Measurements from ENCODE around the gene ZNF655. TPM values are rescaled to one million over a fixed set of nuclear protein-coding genes. Genes with fewer than 3 reads are reported as not detected.
A peak's percentile ranks its signal among the peaks of the same experiment; 100 is the strongest.

The ZNF655 gene
- total and polyA plus RNA-seq, 2 of the 8 experiments (the other 6 are each of a cell fraction or from before 2014, with no cell fraction given): 27.1 to 37.8 TPM

DNA sequence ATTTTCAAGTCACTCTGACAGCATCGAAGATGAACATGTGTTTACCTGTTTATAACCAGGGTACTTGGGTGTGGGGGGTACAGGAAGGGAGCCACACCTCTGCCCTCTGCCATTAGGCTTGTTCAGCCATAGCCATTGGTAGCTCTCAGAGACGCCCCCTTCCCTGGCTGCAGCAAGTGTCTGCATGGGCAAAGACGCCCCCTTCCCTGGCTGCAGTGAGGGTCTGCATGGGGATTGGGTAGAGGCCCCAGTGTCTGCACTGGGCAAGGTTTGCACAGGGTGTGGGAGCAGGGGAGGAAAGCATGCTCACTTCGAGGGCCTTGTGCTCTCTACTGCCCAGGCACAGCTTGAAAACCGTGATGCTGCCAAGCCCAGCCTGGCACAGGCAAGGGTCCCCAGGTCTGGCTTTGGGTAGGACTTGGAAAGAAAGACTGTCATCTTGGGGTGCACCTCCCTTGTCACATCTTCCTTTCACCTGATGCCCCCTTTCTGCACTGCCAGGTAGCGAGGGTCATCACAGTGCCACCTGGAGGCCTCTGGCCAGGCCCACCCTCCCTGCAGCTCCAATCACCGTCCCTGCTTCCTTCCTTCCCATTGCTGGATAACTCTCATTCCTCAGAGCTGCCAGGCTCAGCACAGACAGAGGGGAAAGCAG, 43.3 kb downstream of the ZNF655 start:
- no peaks in the 10 kb centered on the region for H4K20me1 ChIP-seq (replicated peaks in 1 of 2; ENCODE audit: control insufficient read depth in 1 of 2, insufficient read depth in 2 of 2, low read length in 2 of 2)

More for the DNA sequence above, 43.3 kb downstream of the ZNF655 start:
- Histone ChIP-seq H3K14ac (ENCODE audit: insufficient read length) (no peak overlapping the region), H3K27me3 (replicated peaks in 1 of 4; ENCODE audit: control insufficient read depth in 3 of 4, extremely low read depth in 1 of 4, insufficient read depth in 3 of 4, low read length in 3 of 4) (no peaks in the 10 kb centered on the region), H2BK120ac (replicated peaks; ENCODE audit: low read depth, low read length) (no peak overlapping the region), H3K36me3 (ENCODE audit: control insufficient read depth in 2 of 4, insufficient read depth in 4 of 4, low read length in 3 of 4) (no peaks in the 10 kb centered on the region), H2AFZ (ENCODE audit: low read length) (peak overlapping the region; percentile 43), H3K18ac (ENCODE audit: extremely low read depth, low read length) (no peak overlapping the region), H3K9me3 (ENCODE audit: insufficient read depth in 2 of 2, low read depth in 1 of 2, low read length in 1 of 2) (no peaks in the 10 kb centered on the region), H3K56ac (replicated peaks; ENCODE audit: insufficient read length, low read depth, low read length) (no peak overlapping the region), H3K27ac (ENCODE audit: low read depth, low read length) (no peak overlapping the region), H3K23ac (ENCODE audit: insufficient read length) (no peak overlapping the region), H2BK15ac (ENCODE audit: low read length) (no peak overlapping the region), H3K79me1 (ENCODE audit: low read depth, low read length) (no peaks in the 10 kb centered on the region), H3K9ac (replicated peaks in 1 of 4; ENCODE audit: extremely low read depth in 1 of 4, low read depth in 3 of 4, low read length in 3 of 4) (no peak overlapping the region), H4K8ac (ENCODE audit: extremely low read depth, insufficient read depth, low read length) (no peak overlapping the region), H3K4ac (replicated peaks; ENCODE audit: insufficient read length, low read depth, low read length) (no peak overlapping the region), H4K91ac (replicated peaks; ENCODE audit: insufficient read length, low read length) (no peak overlapping the region), H3K4me1 (replicated peaks in 1 of 4; ENCODE audit: control insufficient read depth in 3 of 4, insufficient read depth in 4 of 4, low read length in 3 of 4) (peaks cover 0 to 3% (median 2%) of the 10 kb centered on the region in 4 experiments; a peak in 3 of 7 replicates), H2BK20ac (ENCODE audit: low read length) (no peak overlapping the region), H2BK5ac (ENCODE audit: low read depth, low read length) (no peak overlapping the region), H3K4me3 (ENCODE audit: extremely low read depth in 1 of 4, insufficient read depth in 2 of 4, low read depth in 3 of 4, low read length in 4 of 4) (no peak overlapping the region; a peak in 1 of 8 replicates), H2AK5ac (ENCODE audit: low read depth, low read length) (no peak overlapping the region), H2BK12ac (ENCODE audit: low read depth, low read length) (peak overlapping the region; percentile 17; the same call in 1 of the 2 replicates), H3K79me2 (ENCODE audit: control insufficient read depth in 1 of 2, insufficient read depth in 2 of 2, low read length in 2 of 2) (no peaks in the 10 kb centered on the region), H3K23me2 (ENCODE audit: low read depth, low read length) (no peaks in the 10 kb centered on the region; the same call in 1 of the 2 replicates), H3K4me2 (ENCODE audit: insufficient read depth in 1 of 2, low read depth in 2 of 2, low read length in 2 of 2) (no peak overlapping the region), H4K5ac (ENCODE audit: insufficient read length, low read depth, low read length) (no peak overlapping the region)
- ChIA-PET CTCF (ENCODE audit: partially characterized antibody) (interaction anchor here (1.0 to 4.4 kb wide), 10 partner anchors 9 to 278 kb away, joined by 3 to 28 read pairs (median 4); partner anchors contain the start of gene ZSCAN25), POLR2A (ENCODE audit: partially characterized antibody) (interaction anchor here (0.6 to 2.9 kb wide), 4 partner anchors 14 to 342 kb away, joined by 3 to 11 read pairs (median 4); partner anchors contain the start of gene ZSCAN25)
- DNase-seq (ENCODE audit: low read depth in 1 of 2, low spot score in 2 of 2) (peak; percentile 25 to 68), FAIRE-seq (peak; percentile 82)
- TF ChIP-seq RAD21 (IDR thresholded peaks at IDR 0.05 in 1 of 2, conservative IDR thresholded peaks at IDR 0.05 in 1 of 2; ENCODE audit: low read depth in 2 of 2, low read length in 2 of 2) (peak; percentile 42 to 47), RFX5 (IDR thresholded peaks at IDR 0.05; ENCODE audit: borderline replicate concordance, low read depth, low read length) (no peak)
- TF ChIP-seq, protein P1, sequence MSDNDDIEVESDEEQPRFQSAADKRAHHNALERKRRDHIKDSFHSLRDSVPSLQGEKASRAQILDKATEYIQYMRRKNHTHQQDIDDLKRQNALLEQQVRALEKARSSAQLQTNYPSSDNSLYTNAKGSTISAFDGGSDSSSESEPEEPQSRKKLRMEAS (IDR thresholded peaks at IDR 0.05): 0 out of 2 replicates have a peak, but pooled peaks have one; percentile 19
- TF ChIP-seq, protein P2, sequence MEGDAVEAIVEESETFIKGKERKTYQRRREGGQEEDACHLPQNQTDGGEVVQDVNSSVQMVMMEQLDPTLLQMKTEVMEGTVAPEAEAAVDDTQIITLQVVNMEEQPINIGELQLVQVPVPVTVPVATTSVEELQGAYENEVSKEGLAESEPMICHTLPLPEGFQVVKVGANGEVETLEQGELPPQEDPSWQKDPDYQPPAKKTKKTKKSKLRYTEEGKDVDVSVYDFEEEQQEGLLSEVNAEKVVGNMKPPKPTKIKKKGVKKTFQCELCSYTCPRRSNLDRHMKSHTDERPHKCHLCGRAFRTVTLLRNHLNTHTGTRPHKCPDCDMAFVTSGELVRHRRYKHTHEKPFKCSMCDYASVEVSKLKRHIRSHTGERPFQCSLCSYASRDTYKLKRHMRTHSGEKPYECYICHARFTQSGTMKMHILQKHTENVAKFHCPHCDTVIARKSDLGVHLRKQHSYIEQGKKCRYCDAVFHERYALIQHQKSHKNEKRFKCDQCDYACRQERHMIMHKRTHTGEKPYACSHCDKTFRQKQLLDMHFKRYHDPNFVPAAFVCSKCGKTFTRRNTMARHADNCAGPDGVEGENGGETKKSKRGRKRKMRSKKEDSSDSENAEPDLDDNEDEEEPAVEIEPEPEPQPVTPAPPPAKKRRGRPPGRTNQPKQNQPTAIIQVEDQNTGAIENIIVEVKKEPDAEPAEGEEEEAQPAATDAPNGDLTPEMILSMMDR (IDR thresholded peaks at IDR 0.05; ENCODE audit: control extremely low read depth in 1 of 3, insufficient read depth in 1 of 3, low read depth in 1 of 3, low read length in 3 of 3): peak; percentile 75 to 90 (median 75)
- 66% methylated on average over 7 of the region's 7 CpGs; no CpG with 5 or more reads in 1 of the 2 experiments for WGBS, 2 experiments (ENCODE audit: extremely low coverage in 1 of 2, insufficient coverage in 1 of 2, insufficient read length in 1 of 2, insufficient replicate concordance in 2 of 2, low coverage in 1 of 2, low lambda C conversion rate in 2 of 2, missing lambda C conversion rate in 1 of 2)

Measured in H1 (cell line).